ENCODE measurements around the gene DMKN. TPM values are rescaled to one million over a fixed set of nuclear protein-coding genes. Genes with fewer than 3 reads are reported as not detected.

DMKN gene, protein sequence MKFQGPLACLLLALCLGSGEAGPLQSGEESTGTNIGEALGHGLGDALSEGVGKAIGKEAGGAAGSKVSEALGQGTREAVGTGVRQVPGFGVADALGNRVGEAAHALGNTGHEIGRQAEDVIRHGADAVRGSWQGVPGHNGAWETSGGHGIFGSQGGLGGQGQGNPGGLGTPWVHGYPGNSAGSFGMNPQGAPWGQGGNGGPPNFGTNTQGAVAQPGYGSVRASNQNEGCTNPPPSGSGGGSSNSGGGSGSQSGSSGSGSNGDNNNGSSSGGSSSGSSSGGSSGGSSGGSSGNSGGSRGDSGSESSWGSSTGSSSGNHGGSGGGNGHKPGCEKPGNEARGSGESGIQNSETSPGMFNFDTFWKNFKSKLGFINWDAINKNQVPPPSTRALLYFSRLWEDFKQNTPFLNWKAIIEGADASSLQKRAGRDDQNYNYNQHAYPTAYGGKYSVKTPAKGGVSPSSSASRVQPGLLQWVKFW
- total RNA-seq = 10 to 100 TPM; 10.7 to 15.3 (median 11.3) TPM
- 11.3 TPM for total RNA-seq (2013)

GRCh38 chr19:35513628-35514281 lies at the start of gene DMKN:
Gene DMKN, minus strand, starts transcription at chr19:35513649. Its CDS starts 174 bp downstream, at chr19:35513475.
- Histone ChIP-seq H3K27ac (ENCODE audit: low read length) (no peak within 1 kb of the TSS), H3K4me3 (ENCODE audit: low read length) (no peak within 1 kb of the TSS), H3K4me1 (ENCODE audit: control insufficient read depth, insufficient read depth, low read length) (peaks cover 22% of the 10 kb centered on the region), H3K27me3 (ENCODE audit: control insufficient read depth, insufficient read depth, low read length) (peaks cover 11% of the 10 kb centered on the region), H3K36me3 (ENCODE audit: control insufficient read depth, insufficient read depth, low read length) (no peaks in the 10 kb centered on the region), H3K9me3 (ENCODE audit: control insufficient read depth, insufficient read depth, low read length) (no peaks in the 10 kb centered on the region)
- peak within 1 kb of the TSS; percentile 19 for H3K4me3 Mint-ChIP-seq
- H3K36me3 Mint-ChIP-seq = no peaks in the 10 kb centered on the region
- H3K27me3 Mint-ChIP-seq (ENCODE audit: low read depth in 2 of 2) = peaks cover 7 to 19% of the 10 kb centered on the region in 2 donors
- peaks cover 8 to 19% of the 10 kb centered on the region in 2 donors for H3K4me1 Mint-ChIP-seq
- no peaks in the 10 kb centered on the region for H3K9me3 Mint-ChIP-seq
- intact Hi-C loops (cut with micrococcal nuclease) = no loop called here
- WGBS (ENCODE audit: insufficient coverage) = 41% methylated on average over 15 of the region's 15 CpGs
- no peak within 1 kb of the TSS for H3K27ac Mint-ChIP-seq
- DNase-seq = no peak
- no peak for ATAC-seq
- TF ChIP-seq, protein P1, sequence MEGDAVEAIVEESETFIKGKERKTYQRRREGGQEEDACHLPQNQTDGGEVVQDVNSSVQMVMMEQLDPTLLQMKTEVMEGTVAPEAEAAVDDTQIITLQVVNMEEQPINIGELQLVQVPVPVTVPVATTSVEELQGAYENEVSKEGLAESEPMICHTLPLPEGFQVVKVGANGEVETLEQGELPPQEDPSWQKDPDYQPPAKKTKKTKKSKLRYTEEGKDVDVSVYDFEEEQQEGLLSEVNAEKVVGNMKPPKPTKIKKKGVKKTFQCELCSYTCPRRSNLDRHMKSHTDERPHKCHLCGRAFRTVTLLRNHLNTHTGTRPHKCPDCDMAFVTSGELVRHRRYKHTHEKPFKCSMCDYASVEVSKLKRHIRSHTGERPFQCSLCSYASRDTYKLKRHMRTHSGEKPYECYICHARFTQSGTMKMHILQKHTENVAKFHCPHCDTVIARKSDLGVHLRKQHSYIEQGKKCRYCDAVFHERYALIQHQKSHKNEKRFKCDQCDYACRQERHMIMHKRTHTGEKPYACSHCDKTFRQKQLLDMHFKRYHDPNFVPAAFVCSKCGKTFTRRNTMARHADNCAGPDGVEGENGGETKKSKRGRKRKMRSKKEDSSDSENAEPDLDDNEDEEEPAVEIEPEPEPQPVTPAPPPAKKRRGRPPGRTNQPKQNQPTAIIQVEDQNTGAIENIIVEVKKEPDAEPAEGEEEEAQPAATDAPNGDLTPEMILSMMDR (IDR thresholded peaks at IDR 0.05) = no peak

DNA sequence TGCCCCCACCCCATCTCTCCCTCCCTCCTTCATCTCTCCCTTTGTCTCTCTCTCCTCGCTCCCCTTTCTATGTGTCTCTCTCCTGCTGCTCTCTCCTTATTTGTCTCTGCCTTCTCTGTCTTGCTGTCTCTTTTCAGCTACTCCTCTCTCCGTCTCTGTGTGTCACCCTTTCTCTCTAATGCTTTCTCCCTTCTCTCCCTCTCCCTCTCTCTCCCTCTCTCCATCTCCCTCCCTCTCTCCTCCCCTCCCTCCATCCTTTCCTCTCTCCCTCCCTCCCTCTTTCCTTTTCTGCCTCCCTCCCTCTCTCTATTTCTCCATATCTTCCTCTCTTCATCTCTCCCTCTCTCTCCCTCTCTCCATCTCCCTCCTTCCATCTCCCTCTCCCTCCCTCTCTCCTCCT lies 49.3 kb upstream of the DMKN start:
- peaks cover 0 to 9% of the 10 kb centered on the region in 2 donors for H3K4me1 Mint-ChIP-seq
- TF ChIP-seq, protein P1 (IDR thresholded peaks at IDR 0.05) = no peak
- H3K9me3 Mint-ChIP-seq = no peaks in the 10 kb centered on the region
- intact Hi-C loops (cut with micrococcal nuclease) = no loop called here
- no peaks in the 10 kb centered on the region for H3K9me3 ChIP-seq (ENCODE audit: control insufficient read depth, insufficient read depth, low read length)
- no peak for DNase-seq
- H3K27me3 Mint-ChIP-seq (ENCODE audit: low read depth in 2 of 2) = peaks cover 14 to 44% of the 10 kb centered on the region in 2 donors
- no peaks in the 10 kb centered on the region for H3K36me3 ChIP-seq (ENCODE audit: control insufficient read depth, insufficient read depth, low read length)
- no peak overlapping the region for H3K4me3 Mint-ChIP-seq
- H3K27ac Mint-ChIP-seq = no peak overlapping the region
- no peak for ATAC-seq
- H3K27ac ChIP-seq (ENCODE audit: low read length) = no peak overlapping the region
- H3K27me3 ChIP-seq (ENCODE audit: control insufficient read depth, insufficient read depth, low read length) = peaks cover 14% of the 10 kb centered on the region
- H3K36me3 Mint-ChIP-seq = no peaks in the 10 kb centered on the region
- no peak overlapping the region for H3K4me3 ChIP-seq (ENCODE audit: low read length)
- 80% methylated on average over 2 of the region's 2 CpGs for WGBS (ENCODE audit: insufficient coverage)
- peaks cover 14% of the 10 kb centered on the region for H3K4me1 ChIP-seq (ENCODE audit: control insufficient read depth, insufficient read depth, low read length)

DNA sequence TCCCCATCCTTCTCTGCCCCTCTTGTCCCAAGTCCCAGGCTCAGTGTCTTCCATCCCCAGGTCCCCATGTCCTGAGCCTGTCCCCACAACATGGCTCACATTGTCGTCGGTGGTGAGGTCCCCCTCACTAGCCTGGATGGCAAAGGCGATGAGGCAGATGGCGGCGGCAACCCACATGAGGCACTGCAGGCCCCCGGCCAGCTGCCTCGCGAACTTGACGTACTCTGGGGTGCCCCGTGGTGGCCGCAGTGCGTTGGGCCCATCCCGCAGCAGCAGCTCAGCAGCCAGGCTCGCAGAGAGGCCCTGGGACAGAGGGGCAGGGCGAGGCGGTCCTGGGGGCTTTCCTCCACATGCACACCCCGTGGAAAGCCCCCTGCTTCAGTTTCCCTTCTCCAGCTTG lies 48.9 kb upstream of the DMKN start:
- H3K27me3 Mint-ChIP-seq (ENCODE audit: low read depth in 2 of 2) = peaks cover 14 to 48% of the 10 kb centered on the region in 2 donors
- H3K4me1 Mint-ChIP-seq = peaks cover under 1 to 13% of the 10 kb centered on the region in 2 donors
- H3K27me3 ChIP-seq (ENCODE audit: control insufficient read depth, insufficient read depth, low read length) = peaks cover 15% of the 10 kb centered on the region
- DNase-seq (no peak), ATAC-seq (no peak)
- H3K4me3 Mint-ChIP-seq = no peak overlapping the region
- no peaks in the 10 kb centered on the region for H3K36me3 ChIP-seq (ENCODE audit: control insufficient read depth, insufficient read depth, low read length)
- no peak overlapping the region for H3K4me3 ChIP-seq (ENCODE audit: low read length)
- no peaks in the 10 kb centered on the region for H3K9me3 Mint-ChIP-seq
- no peak overlapping the region for H3K27ac Mint-ChIP-seq
- H3K4me1 ChIP-seq (ENCODE audit: control insufficient read depth, insufficient read depth, low read length) = peaks cover 19% of the 10 kb centered on the region
- no peak overlapping the region for H3K27ac ChIP-seq (ENCODE audit: low read length)
- TF ChIP-seq, protein P1 (IDR thresholded peaks at IDR 0.05) = no peak
- intact Hi-C loops (cut with micrococcal nuclease) = no loop called here
- WGBS (ENCODE audit: insufficient coverage) = 66% methylated on average over 17 of the region's 17 CpGs
- H3K36me3 Mint-ChIP-seq = no peaks in the 10 kb centered on the region
- H3K9me3 ChIP-seq (ENCODE audit: control insufficient read depth, insufficient read depth, low read length) = no peaks in the 10 kb centered on the region

Measured in natural killer cell (primary cell).